Measurements from ENCODE around the gene GSK3A. TPM values are rescaled to one million over a fixed set of nuclear protein-coding genes. Genes with fewer than 3 reads are reported as not detected.

The GSK3A gene
- total and polyA plus RNA-seq, 10 donors = 20.8 to 39.3 (median 28.7) TPM

GRCh38 chr19:42224940-42225717, 17.3 kb downstream of the GSK3A start:
- no peak overlapping the region for H3K27ac ChIP-seq
- TF ChIP-seq POLR2A (IDR thresholded peaks at IDR 0.05) (no peak), CTCF (IDR thresholded peaks at IDR 0.05 in 8 of 11, conservative IDR thresholded peaks at IDR 0.05 in 3 of 11) (no peak), POLR2AphosphoS5 (IDR thresholded peaks at IDR 0.05) (no peak)
- 93 to 97% (median 96%) methylated on average over 30 to 37 of the region's 37 CpGs for WGBS, 5 donors
- no peak for DNase-seq
- H3K27me3 ChIP-seq (replicated peaks in 1 of 7) = no peaks in the 10 kb centered on the region
- H3K36me3 ChIP-seq = peaks cover 0 to 68% (median 58%) of the 10 kb centered on the region in 6 donors
- intact Hi-C loops (cut with DNase I; ENCODE audit: low total_unique reads) = no loop called here
- no peaks in the 10 kb centered on the region for H3K9me3 ChIP-seq
- H3K4me3 ChIP-seq = no peak overlapping the region
- peaks cover 10 to 54% (median 19%) of the 10 kb centered on the region in 6 donors for H3K4me1 ChIP-seq

GRCh38 chr19:42220751-42221097, 21.7 kb downstream of the GSK3A start:
- Histone ChIP-seq H3K4me1 (peaks cover 33 to 67% (median 52%) of the 10 kb centered on the region in 6 donors), H3K27ac (peak overlapping the region; percentile 46 to 97 (median 87)), H3K4me3 (peak overlapping the region; percentile 60 to 94 (median 76)), H3K27me3 (replicated peaks in 1 of 7) (no peaks in the 10 kb centered on the region), H3K36me3 (peaks cover 0 to 26% (median 17%) of the 10 kb centered on the region in 6 donors), H3K9me3 (no peaks in the 10 kb centered on the region)
- DNase-seq = no peak
- no peak for TF ChIP-seq POLR2AphosphoS5 (IDR thresholded peaks at IDR 0.05)
- TF ChIP-seq POLR2A (IDR thresholded peaks at IDR 0.05) = no peak
- TF ChIP-seq CTCF (IDR thresholded peaks at IDR 0.05 in 8 of 11, conservative IDR thresholded peaks at IDR 0.05 in 3 of 11) = no peak
- intact Hi-C loops (cut with DNase I; ENCODE audit: low total_unique reads) = no loop called here
- WGBS, 5 donors = 0 to 8% (median 3%) methylated on average over 6 of the region's 6 CpGs

- Histone ChIP-seq H3K4me1 (peaks cover 38 to 73% (median 58%) of the 10 kb centered on the region in 6 donors), H3K4me3 (peak within 1 kb of the TSS; percentile 60 to 94 (median 76)), H3K27ac (peak within 1 kb of the TSS; percentile 74 to 97 (median 87)), H3K27me3 (replicated peaks in 1 of 7) (no peaks in the 10 kb centered on the region), H3K9me3 (no peaks in the 10 kb centered on the region), H3K36me3 (peaks cover 0 to 26% (median 13%) of the 10 kb centered on the region in 6 donors)
- intact Hi-C loops (cut with DNase I; ENCODE audit: low total_unique reads) = no loop called here
- peak in 4 of 11 experiments; percentile 5 to 31 (median 13) for TF ChIP-seq CTCF (IDR thresholded peaks at IDR 0.05 in 8 of 11, conservative IDR thresholded peaks at IDR 0.05 in 3 of 11)
- peak in 2 of 3 donors; percentile 46 to 49 for TF ChIP-seq POLR2A (IDR thresholded peaks at IDR 0.05)
- peak; percentile 95 to 97 (median 96) for TF ChIP-seq POLR2AphosphoS5 (IDR thresholded peaks at IDR 0.05)
- DNase-seq = peak; percentile 99
- WGBS, 5 donors = 0 to 1% (median 1%) methylated on average over 39 to 53 of the region's 53 CpGs
Measured at GRCh38 chr19:42219812-42220750, 22.3 kb downstream of the GSK3A start, which contains the start of gene ZNF526. TSS of gene ZNF526 (plus strand) at chr19:42220312. CDS start at chr19:42224404, 4,092 bp downstream.
